Suppressor macrophage treated with lipopolysaccharide for 1 hour (primary cell): Measurements from ENCODE around the gene HRH1.

Experiments used
- DNase-seq, 3 donors: peaks; one replicate each; pipeline ENCODE4 v3.0.0-alpha.2; 2020 to 2022

Gene HRH1

DNA sequence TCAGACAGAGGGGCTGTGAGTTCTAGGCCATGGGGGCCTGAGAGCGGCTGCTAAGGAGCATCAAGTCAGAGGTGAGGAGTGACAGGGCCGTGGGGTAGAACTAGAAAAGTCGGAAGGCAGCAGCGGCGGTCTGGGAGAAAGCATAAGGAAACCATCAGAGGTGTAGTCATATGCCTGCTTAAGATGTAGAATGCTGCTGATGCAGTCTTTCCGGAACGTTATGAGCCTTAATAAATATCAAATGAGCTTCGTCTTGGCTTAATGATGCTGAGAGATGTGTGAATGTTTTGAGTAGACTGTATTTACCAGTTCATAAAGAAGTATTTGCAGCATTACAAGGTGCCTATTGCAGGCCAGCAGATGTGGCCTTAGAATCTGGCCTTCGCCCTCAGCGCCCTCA is 133.1 kb downstream of the HRH1 start:
- no peak for DNase-seq

DNA sequence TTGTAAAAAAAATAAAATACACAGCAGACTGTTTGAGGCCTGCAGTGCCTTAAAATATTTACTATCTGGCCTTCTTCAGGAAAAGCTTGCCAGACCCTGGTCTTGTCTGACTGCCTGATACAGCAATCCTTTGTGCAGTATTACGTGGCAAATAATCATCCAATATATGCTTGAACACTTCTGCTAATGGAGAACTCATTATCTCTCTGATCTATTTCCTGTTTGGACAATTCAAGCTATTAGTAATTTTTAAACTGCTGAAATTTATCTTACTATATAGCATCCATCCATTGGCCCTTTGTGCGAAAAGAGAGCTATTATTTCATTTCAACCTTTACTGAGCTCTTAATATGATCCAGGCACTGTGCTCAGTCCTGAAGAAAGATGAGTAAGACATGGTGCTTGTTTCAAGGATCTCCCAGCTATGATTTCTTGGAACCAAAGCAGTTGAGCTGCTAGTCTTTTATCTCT is 133.8 kb downstream of the HRH1 start:
- peak in 2 of 3 donors; percentile 50 to 54 for DNase-seq

GRCh38 chr3:11288786-11289637 is 134.7 kb downstream of the HRH1 start:
- DNase-seq = peak; percentile 88 to 96 (median 95)

GRCh38 chr3:11289864-11290263 is 135.6 kb downstream of the HRH1 start:
- no peak for DNase-seq

DNA sequence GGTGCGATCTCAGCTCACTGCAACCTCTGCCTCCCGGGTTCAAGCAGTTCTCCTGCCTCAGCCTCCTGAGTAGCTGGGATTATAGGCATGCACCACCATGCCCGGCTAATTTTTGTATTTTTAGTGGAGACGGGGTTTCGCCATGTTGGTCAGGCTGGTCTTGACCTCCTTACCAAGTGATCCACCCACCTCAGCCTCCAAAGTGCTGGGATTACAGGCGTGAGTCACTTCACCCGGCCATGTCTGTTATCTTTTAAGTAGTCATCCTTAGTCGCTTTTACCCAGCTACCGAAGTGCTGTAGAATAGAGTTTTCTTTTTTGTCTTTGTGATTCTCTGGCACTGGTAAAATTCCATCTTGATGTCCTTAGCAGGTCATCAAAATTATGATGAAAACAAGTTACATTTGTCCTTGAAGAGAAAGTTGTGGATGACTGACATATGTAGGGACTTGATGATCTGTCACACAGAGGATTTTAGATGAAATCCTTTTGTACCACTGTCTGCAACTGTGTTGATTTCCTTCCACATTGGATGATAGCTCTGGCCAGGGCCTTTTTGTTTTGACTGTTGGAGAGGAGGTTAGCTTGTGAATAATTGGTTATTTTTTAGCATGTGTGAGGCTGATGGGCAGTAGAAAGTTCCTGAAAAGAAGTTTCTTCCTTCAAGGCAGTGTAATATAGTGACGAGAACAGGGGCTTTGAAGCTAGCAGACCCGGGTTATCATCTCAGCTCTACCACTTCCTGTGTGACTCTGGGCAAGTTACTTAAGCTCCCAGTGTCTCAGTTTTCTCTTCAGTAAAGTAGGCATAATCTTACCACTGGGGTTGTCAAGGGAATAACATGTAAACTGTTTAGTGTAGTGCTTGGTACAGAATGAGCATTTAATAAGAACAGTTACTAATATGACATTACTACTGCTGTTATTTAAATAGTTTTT is 136.7 kb downstream of the HRH1 start:
- DNase-seq = peak; percentile 52 to 66 (median 61)

DNA sequence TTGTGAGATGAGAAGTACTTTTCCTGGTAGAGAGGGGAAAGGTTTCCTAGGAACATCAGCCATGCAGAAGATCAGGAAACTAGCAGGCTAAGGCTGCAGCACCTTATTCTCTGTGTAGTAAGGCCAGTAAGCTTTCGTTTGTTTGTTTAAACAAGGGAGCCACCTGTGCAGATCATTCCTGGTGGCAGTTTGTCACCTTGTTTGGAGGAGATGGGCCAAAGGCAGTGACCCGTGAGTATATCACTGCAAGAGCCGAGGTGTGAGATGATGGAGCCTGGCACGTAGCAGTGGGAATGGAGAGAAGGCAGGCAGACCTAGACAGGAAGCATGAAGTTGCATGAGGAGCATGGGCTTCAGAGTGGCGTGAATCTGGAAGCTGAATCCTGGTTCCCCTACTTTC is 137.5 kb downstream of the HRH1 start:
- DNase-seq = no peak

DNA sequence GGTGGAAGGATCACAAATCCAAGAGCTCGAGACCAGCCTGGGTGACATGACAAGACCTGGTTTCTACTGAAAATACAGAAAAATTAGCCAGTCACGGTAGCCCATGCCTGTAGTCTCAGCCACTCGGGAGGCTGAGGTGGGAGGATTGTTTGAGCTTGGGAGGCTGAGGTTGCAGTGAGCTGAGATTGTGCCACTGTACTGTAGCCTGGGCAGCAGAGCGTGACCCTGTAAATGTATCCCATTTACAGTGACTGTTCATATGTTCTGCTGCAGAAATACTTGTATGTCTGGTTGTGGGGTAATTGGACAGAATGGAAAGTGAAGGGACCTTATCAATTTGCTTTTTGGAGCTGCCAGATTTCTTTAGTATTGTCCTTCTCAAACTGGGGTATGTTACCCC is 142.8 kb downstream of the HRH1 start:
- no peak for DNase-seq

GRCh38 chr3:11300970-11301369 is 146.7 kb downstream of the HRH1 start:
- no peak for DNase-seq

GRCh38 chr3:11302444-11302843 is 148.2 kb downstream of the HRH1 start:
- no peak for DNase-seq

- DNase-seq = peak; percentile 43 to 68 (median 49)
Measured at GRCh38 chr3:11304175-11304574, 149.9 kb downstream of the HRH1 start.

GRCh38 chr3:11305509-11305908 is 151.2 kb downstream of the HRH1 start:
- no peak for DNase-seq

GRCh38 chr3:11306817-11307589 is 152.7 kb downstream of the HRH1 start:
- no peak for DNase-seq

DNA sequence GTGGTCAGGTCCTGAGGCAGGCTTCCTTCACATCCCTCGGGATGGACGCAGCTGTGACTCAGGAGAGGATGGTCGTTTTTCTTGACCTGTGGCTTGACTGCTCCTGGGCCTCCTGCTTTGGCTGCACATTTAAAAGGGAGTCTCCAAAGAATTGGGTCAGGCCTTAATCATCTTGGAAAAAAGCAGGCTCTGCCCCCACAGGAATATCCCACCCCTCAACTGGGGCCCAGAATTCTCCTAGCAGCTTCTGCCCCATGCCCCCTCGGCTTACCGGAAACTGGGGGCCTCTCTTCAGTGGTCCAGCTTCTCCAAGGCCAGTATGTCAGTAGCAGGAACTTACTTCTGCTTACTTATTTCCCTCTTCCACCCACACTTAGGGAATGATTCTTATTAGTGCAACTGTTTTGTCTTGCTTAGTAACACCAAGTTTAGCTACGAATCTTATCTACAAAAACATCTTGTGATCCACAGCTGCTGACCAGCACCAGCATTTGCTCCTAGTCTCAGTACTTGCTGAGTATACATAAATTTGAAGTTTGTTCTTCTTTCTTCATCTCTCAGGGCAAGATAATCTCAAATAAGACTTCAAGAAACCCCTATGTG is 153.6 kb downstream of the HRH1 start:
- peak; percentile 75 to 92 (median 83) for DNase-seq

DNA sequence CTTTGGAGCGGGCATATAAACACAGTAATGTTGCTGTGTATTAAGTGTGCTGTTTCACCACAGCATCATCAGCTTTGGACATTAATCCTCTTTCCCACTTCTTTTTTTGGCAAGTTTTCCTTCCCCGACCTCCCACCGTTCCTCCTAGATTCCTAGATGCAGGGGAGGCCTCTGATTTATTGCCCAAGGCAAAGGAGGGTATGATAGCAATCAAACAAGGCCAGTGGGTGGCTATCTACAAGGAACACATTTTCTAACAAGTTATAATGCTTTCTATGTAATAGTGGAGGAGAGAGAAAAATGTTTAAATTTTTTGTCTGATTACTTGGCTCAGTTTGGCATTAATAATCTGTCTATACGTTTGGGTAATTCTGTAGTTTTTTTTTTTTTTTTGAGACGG is 156.0 kb downstream of the HRH1 start:
- DNase-seq = peak in 1 of 3 donors; percentile 14

DNA sequence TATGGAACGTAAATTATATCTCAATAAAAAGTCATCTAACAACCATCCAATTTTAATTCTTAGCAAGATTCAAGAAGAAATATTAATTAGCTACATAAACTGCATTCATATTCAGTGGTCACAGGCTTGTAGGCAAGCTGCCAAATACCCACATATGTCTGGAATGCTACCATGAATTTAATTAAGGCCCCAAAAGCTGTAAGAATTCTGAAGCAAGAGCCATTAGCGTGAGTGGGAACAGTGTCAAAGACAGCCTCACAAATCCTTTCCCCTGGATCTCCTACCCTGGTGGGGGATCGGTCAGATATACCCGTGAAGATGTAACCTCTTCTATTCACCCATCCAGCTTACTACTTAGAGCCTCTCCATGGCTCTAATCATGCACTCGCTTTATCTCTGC is 157.9 kb downstream of the HRH1 start:
- no peak for DNase-seq
